Endothelial cell (in vitro differentiated cells): Measurements from ENCODE around the gene LTBR. TPM values are rescaled to one million over a fixed set of nuclear protein-coding genes. Genes with fewer than 3 reads are reported as not detected.

Source experiments
- DNase-seq: peaks from one replicate; pipeline ENCODE4 v3.0.0; 2021; ENCODE audit warnings: low spot score
- H3K27ac Mint-ChIP-seq: one replicate; pipeline ENCODE4 v1.8.0; 2021; ENCODE audit warnings: mixed read lengths, inconsistent platforms; ENCODE audit not compliant: unreplicated experiment
- H3K27me3 Mint-ChIP-seq: one replicate; pipeline ENCODE4 v1.8.0; 2021; ENCODE audit warnings: mild to moderate bottlenecking, moderate library complexity, mixed read lengths, inconsistent platforms; ENCODE audit not compliant: unreplicated experiment
- H3K36me3 Mint-ChIP-seq: one replicate; pipeline ENCODE4 v1.8.0; 2021; ENCODE audit warnings: mild to moderate bottlenecking, low read depth, mixed read lengths, inconsistent platforms; ENCODE audit not compliant: unreplicated experiment
- H3K4me1 Mint-ChIP-seq: one replicate; pipeline ENCODE4 v1.8.0; 2021; ENCODE audit warnings: mild to moderate bottlenecking, mixed read lengths, inconsistent platforms; ENCODE audit not compliant: unreplicated experiment
- H3K4me3 Mint-ChIP-seq: one replicate; pipeline ENCODE4 v1.8.0; 2021; ENCODE audit warnings: mild to moderate bottlenecking, mixed read lengths, inconsistent platforms; ENCODE audit not compliant: unreplicated experiment
- H3K9me3 Mint-ChIP-seq: one replicate; pipeline ENCODE4 v1.8.0; 2021; ENCODE audit warnings: mixed read lengths, inconsistent platforms; ENCODE audit not compliant: unreplicated experiment
- total RNA-seq: library from RNA; stranded (reverse); fragmentation: NEBNext Ultra II Directional; extraction: Animal tissue kit (Norgen Biotek cat#: 25700); gene quantifications from one replicate; pipeline ENCODE4 v1.2.1, GENCODE V29; 2021; ENCODE audit not compliant: unreplicated experiment
- TF ChIP-seq, protein P1 (sequence below): fragments of 200-600 bp; sonication (generic); IDR thresholded peaks from one replicate; pipeline ENCODE4 v1.5.0; 2021; ENCODE audit warnings: antibody characterized with exemption; ENCODE audit not compliant: unreplicated experiment

Gene LTBR
- total RNA-seq, 1 donor from 2014 or later, result 40.3 TPM

DNA sequence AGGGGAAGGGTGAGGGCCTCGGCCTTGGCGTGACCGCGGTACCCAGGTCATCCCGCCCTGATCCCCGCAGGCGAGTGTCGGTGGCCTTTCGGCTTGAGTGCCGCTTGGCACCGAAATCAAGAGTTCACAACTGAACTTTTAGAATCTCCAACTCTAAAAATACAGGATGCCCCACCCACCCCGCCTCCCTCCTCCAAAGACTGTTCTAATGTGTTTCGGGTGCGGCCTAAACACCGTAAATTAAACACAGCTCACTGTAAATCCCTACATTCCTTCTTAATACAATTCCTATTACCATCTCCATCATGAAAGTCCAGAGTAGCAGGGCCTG, 20.0 kb upstream of the LTBR start:
- TF ChIP-seq, protein P1, sequence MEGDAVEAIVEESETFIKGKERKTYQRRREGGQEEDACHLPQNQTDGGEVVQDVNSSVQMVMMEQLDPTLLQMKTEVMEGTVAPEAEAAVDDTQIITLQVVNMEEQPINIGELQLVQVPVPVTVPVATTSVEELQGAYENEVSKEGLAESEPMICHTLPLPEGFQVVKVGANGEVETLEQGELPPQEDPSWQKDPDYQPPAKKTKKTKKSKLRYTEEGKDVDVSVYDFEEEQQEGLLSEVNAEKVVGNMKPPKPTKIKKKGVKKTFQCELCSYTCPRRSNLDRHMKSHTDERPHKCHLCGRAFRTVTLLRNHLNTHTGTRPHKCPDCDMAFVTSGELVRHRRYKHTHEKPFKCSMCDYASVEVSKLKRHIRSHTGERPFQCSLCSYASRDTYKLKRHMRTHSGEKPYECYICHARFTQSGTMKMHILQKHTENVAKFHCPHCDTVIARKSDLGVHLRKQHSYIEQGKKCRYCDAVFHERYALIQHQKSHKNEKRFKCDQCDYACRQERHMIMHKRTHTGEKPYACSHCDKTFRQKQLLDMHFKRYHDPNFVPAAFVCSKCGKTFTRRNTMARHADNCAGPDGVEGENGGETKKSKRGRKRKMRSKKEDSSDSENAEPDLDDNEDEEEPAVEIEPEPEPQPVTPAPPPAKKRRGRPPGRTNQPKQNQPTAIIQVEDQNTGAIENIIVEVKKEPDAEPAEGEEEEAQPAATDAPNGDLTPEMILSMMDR, result no peak
- Mint-ChIP-seq H3K4me3 (peak overlapping the region; percentile 79), H3K27ac (no peak overlapping the region), H3K27me3 (peaks cover 4% of the 10 kb centered on the region), H3K4me1 (peaks cover 8% of the 10 kb centered on the region), H3K36me3 (no peaks in the 10 kb centered on the region), H3K9me3 (no peaks in the 10 kb centered on the region)
- no peak for DNase-seq

DNA sequence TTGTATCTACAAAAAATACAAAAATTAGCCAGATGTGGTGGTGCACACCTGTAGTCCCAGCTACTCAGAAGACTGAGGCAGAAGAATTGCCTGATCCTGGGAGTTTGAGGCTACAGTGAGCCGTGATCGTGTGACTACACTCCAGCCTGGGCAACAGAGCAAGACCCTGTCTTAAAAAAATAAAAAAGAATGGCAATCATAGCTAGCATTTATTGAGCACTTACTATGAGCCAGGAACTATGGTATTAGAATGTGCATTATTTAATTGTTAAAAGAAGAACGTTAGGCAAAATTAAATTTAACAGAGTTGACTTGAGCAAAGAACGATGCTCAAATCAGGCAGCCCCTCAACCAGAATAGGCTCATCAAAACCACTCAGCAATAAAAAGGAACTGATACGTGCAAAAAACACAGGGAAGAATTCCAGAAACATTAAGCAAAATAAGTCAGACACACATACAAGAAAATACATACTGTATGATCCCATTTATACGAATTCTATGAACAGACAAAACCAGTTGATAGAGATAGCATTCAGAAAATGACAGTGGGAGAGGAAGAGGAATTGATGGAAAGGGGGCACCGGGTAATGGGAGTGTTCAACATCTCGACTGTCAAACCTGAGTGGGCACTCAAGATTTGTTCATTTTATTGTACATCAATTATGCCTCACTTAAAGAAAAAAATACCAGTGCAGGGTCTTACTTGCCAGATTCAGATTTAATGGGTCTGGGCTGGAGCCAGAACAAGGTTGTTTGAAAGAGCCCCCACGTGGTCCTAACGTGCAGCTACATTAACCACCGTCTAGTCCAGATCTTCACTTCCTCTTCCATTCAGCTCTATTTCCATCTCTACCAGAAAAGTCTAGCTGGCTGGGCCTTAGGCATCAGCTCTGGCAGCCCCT, 16.6 kb upstream of the LTBR start:
- Mint-ChIP-seq H3K36me3 (no peaks in the 10 kb centered on the region), H3K4me3 (no peak overlapping the region), H3K4me1 (peaks cover 26% of the 10 kb centered on the region), H3K27ac (no peak overlapping the region), H3K9me3 (no peaks in the 10 kb centered on the region), H3K27me3 (peaks cover 11% of the 10 kb centered on the region)
- no peak for DNase-seq
- TF ChIP-seq, protein P1, result no peak

DNA sequence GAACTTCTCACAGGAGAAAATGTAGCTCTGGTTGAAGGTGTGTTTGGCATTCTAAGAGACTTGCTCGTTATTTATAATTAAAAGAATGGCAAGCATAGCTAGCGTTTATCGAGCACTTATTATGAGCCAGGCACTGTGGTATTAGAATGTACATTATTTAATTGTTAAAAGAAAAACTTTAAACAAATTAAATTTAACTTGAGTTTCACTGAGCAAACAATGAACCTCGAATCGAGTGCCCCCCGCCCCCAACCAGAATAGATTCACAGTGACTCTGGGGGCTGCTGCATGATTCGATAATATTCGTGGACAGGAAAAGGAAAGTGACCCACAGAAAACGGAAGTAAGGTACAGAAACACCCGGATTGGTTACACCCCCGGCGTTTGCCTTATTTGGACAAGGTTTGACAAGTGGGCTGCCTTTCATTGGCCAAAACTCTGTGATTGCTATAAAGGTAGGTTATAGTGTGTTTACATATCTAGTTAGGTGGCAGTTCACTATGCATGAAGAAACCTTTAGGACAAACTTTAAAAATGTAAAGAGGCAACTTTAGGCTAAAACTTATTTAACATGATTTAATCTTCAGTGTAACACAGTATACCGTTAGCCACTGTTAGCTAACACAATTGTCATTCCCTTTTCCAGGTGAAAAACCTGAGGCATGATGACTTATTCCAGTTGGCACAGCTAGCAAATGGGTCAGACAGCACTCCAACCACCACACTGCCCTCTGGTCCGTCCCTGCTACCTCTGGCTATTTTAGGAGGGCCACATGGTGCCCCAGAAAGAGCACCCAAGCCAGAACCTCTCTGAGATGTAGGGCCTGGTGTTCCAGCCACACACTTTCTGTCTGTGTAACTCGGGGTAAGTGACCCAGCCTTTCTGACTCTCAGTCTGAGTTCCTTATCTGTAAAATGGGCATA, 15.7 kb upstream of the LTBR start:
- Mint-ChIP-seq H3K27ac (peak overlapping the region; percentile 31), H3K27me3 (peaks cover 11% of the 10 kb centered on the region)

DNA sequence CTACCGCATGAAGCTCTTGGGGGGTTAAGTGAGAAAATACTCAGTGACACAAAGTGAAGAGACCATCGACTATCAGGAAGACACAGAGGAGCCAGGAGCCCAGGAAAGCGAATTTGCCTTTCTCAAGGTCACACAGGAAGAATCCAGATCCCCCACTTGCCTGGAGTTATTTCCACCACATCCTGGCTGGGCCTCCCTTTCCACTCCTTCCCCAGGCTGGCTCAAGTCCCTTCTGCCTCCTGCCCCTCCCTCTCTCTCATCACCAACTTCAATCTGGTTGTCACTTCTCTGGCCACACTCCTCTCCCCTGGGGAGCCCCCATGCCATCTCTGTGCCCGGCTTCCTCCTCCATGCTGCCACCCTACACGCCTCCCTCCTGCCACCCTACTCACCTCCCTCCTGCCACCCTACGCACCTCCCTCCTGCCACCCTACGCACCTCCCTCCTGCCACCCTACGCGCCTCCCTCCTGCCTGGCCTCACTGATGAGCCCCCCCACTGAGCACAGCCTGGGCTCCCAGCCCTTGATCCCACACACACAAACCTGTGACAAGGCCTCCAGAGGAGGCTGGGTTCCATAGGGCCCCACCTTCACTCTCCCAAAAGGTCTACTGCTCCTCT, 14.9 kb upstream of the LTBR start:
- DNase-seq, result no peak
- Mint-ChIP-seq H3K27me3 (peaks cover 11% of the 10 kb centered on the region), H3K4me1 (peaks cover 36% of the 10 kb centered on the region), H3K9me3 (no peaks in the 10 kb centered on the region), H3K27ac (peak overlapping the region; percentile 31), H3K36me3 (no peaks in the 10 kb centered on the region), H3K4me3 (no peak overlapping the region)
- TF ChIP-seq, protein P1, result no peak

More for the DNA sequence above, 15.7 kb upstream of the LTBR start:
- no peak overlapping the region for H3K4me3 Mint-ChIP-seq
- no peaks in the 10 kb centered on the region for H3K36me3 Mint-ChIP-seq
- no peak for DNase-seq
- TF ChIP-seq, protein P1, result no peak
- no peaks in the 10 kb centered on the region for H3K9me3 Mint-ChIP-seq
- H3K4me1 Mint-ChIP-seq, result peaks cover 35% of the 10 kb centered on the region
